Activated CD4-positive, alpha-beta T cell treated with anti-CD3 and anti-CD28 coated beads for 24 hours (primary cell): ENCODE results near the gene DNAJC7.
A peak's percentile ranks its signal among the peaks of the same experiment; 100 is the strongest.
"Not testable (repeated sequence)": the region's sequence is repeated elsewhere in the genome, so short reads cannot be mapped to it uniquely, and the experiment has no call there.

Experiments
- DNase-seq, 2 donors: peaks; one replicate each; pipeline ENCODE4 v3.0.0-alpha.2; 2020; ENCODE audit warnings: low read depth in 2 of 2

The DNAJC7 gene

DNA sequence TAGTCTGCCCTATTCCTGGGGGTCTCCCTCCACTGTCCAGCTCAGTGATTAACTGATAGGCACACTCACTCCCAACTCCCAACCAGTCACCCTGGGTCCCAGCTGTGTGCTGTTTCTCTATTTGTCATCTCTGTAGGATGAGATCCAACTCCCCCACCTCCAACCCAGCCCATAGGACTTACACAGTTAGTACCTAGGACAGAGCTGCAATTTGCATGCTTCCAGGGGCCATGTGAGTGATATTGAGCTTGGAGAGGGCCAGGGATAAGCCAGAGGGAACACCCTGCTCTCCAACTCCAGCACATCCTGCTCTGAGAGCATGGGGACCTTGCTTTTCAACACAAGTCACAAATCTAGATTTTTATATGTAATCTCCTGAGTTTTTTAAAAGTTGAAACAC, 24.4 kb upstream of the DNAJC7 start:
- DNase-seq, result no peak

DNA sequence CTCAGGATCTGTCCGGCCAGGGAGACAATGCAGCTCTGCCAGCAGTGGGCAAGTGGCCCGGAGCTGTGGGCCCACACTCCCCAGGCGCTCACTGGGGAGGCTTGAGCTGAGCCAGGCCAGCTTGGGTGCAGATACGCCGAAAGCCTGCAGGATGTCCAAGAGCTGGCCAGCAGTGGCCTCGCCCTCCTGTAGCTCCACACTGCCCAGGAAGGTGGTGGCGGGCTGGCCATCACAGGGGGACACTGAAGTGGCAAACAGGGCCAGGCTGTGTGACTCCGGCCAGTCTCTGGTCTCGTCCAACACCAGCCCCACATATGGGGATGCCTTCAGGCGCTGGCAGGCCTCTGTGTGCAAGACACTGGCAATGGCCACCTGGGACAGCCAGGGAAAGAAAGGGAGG, 23.6 kb upstream of the DNAJC7 start:
- no peak for DNase-seq

- DNase-seq, result no peak
These were observed 22.8 kb upstream of the DNAJC7 start for GRCh38 chr17:42039794-42040763.

- DNase-seq, result no peak
These were observed 21.2 kb upstream of the DNAJC7 start for GRCh38 chr17:42038221-42038973.

- DNase-seq, result no peak
These were observed 16.8 kb upstream of the DNAJC7 start for GRCh38 chr17:42034059-42034458.

DNA sequence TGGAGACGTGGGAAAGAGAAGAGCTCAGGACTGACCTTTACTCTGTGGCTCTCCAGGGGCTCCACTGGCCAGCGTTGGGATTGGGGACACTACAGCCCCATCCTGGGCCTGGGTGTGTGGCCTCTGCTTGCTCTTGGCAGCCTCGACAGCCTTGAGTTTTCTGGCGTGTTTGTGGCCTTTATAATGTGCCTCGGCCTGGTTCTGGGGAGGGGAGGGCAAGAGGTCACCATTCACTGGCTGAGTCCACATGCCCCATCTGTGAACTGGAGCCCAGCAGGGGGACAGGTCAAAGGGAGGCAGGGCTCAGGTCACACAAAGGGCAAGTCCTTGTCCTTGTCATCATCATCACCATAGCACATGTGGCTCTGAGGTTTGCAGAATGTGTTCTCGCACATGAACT, 14.3 kb upstream of the DNAJC7 start:
- no peak for DNase-seq

- no peak for DNase-seq
These were observed 11.5 kb upstream of the DNAJC7 start for GRCh38 chr17:42028791-42029127.

DNA sequence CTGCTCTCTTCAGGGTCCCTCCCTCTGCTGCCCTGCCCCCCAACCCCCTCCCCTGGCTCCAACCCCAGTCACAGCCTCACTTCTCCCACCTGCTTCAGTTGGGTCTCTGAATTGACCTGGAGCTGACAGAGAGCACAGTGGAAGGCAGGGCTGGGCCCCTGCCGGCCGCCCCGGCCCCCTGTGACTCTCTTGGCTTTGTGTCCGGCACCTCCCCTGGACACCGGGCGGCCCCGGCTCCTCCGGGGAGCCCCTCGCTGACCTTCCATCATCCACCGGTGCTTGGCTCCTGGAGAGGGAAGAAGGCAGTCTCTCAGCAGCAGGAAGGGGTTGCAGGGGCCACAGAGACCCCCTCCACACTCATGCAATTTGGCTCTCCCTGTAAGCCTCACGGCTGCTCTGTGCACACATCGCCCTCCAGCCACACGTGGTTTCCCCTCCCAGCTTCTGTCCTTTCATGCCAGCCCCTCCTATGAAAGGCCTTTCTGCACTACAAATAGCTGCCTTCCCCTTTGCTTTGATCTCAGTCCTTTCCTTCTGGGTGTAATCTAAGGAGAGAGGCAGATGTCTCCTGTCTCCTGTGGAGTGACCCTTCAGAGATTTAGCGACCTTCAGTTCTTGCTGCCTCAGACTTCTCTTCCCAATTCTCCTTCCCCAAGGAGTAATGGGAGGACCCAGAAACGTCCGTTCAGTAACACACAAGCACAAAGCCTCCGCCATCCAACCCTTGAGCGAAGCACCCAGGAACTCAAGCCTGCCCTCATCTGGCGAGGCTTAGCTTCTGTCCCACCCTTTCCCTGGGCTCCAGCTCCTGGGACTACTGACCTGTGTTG, 10.9 kb upstream of the DNAJC7 start:
- DNase-seq, result no peak

DNA sequence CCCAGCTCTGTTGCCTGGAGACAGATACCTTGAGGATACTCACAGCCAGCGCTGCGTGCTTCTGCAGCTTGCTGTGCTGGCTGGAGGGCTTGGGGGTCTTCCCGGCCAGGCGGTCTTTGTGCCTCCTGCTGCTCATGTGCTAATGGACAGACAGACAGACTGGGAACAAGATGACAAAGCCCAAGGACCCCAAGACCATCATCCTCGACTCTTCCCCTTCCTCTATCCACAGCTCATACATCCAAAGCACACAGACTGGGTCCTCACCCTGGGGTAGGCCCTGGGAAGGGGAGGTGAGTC, 10.3 kb upstream of the DNAJC7 start:
- DNase-seq, result no peak

DNA sequence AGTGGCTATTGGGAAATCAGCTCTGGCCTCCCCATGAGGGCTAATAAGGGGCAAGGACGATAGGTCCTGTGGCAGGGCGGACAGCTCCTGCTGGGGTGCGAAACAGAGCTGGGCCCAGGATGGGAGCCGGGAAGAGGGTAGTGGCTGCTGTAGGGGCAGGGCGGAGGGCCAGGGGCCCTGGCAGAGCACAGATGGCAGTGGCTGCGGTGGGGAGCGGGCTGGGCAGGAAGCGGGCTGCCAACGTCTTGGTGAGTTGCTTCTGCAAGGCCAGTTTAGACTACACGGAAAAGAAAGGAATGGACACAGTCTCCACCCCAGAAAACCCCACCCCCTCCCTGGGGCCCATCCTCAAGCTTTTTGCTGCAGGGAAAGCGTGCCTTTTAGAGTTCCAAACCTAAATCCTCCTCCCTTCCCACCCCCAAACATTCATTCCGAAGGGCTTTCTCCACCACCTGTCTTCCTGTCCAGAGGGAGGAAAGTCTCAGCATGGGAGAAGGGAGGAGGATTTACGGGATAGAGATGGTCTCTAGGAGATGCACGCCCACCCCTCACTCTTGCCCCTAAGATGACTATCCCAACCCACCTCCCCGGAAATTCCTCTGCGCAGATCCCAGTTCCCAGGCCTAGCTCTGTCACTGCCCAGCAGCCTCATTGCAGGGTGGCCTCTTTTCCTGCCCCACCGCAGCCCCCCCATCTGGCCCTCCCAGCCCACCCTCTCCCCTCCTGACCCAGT, 9.8 kb upstream of the DNAJC7 start:
- DNase-seq, result no peak

DNA sequence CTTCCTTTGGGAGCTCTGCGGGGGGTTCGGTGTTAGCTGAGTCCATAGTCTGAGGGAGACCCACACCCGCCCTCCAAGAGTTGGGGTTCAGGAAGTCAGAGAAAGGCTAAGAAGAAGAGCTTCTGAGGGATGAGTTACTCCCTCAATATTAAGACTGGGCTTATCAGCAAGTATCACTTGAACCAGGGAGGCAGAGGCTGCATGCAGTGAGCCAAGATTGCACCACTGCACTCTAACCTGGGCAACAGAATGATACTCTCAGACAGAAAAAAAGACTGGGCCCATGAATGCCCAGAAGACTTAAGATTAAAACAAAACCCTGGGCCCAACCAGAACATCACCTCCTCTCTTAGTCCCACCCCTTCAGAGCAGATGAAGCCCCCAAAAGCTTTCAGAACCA, 8.7 kb upstream of the DNAJC7 start:
- DNase-seq, result no peak

- no peak for DNase-seq
These were observed 7.9 kb upstream of the DNAJC7 start for GRCh38 chr17:42025191-42025579.

- no peak for DNase-seq
These were observed 6.5 kb upstream of the DNAJC7 start for GRCh38 chr17:42023524-42024349.

DNA sequence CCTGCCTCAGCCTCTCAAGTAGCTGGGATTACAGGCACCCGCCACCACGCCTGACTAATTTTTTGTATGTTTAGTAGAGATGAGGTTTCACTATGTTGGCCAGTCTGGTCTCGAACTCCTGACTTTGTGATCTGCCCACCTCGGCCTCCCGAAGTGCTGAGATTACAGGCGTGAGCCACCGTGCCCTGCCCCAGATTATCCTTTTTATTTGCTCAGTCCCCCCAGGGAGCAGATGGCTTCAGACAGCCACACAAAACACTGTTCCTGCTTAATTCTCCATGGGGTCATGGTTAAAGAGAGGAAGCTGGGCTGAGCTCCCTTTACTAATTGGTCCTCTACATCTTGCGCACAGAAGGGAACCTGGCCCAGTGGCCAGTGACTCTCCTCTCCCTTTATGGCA, 3.6 kb upstream of the DNAJC7 start:
- DNase-seq, result not testable (repeated sequence)

DNA sequence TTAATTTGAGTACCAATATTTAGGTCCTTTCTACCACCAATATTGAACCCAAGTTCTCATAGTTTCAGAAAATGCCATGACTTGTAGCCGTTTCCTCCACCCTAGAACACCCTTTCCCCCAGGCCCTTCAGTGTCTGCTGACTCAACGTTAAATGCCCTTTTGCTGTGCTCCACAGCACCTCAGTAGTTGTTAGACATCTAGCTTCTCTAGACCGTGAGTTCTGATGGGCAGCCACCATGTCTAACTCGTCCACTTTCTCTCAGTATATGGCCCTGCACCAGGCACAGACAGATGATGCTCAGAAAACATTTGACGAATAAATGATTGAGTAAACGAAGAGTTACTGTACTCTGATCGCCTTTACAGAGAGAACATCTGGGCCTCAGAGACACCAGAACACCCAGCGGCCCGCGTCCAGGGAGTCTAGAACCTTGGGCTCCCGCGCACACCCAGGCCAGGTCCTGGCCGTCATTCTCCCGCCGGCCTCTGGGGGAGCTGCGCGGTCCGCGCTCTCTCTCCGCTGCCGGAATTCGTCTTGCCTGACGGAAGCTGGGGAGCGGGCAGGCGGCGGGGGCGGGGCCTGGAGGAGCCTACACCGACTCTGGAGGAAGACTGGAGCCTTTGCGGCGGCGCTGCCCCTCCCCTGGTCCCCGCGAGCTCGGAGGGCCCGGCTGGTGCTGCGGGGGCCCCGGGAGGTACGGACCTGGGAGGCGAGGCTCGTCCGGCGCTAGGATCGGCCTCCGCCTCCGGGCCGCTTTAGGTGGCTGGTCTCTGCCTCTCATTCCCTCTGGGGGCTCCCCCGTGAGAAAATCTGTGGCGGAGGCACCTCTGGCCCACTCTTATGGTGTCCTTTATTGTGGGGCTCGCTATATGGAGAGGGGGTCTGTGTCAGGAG, 2.5 kb upstream of the DNAJC7 start, which contains the start of gene NKIRAS2:
Gene NKIRAS2, plus strand, starts transcription at position 582 of the 896 bp plus-strand sequence. CDS start 1,488 bp downstream, outside the sequence.
- DNase-seq, result peak; percentile 92

DNA sequence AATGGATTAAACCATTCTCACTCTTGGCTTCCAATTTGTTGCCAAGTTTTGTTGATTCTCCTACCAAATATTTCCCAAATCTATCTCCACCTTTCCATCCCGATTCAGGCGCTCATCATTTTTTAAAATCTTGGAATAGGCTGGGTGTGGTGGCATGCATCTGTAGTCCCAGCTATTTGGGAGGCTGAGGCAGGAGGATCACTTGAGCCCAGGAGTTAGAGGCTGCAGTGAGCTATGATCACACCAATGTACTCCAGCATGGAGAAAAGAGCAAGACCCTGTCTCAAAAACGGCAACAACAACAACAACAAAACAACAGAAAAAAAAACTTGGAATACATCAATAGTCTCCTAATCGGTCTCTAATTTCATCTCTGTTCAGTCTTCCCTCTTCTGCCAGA, 1.7 kb upstream of the DNAJC7 start:
- DNase-seq, result no peak

GRCh38 chr17:42018339-42018738, 1.1 kb upstream of the DNAJC7 start:
- no peak for DNase-seq

DNA sequence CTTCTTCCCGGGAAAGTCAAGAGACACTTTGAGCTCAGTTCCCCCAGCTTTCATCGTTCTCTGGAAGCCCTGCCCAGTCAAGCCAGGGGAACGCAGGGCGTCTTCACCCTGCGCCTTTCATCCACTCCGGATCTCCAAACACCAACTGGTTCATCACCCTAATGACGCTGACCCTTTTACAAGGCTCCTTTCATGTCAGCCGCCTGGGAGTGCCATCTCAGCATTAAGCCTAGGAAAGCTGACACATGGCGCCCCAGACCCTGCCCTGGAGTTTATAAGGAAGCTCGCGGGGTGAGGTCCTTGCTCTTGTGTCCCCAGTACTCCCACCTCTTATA, 594 bp upstream of the DNAJC7 start:
- DNase-seq, result no peak

DNA sequence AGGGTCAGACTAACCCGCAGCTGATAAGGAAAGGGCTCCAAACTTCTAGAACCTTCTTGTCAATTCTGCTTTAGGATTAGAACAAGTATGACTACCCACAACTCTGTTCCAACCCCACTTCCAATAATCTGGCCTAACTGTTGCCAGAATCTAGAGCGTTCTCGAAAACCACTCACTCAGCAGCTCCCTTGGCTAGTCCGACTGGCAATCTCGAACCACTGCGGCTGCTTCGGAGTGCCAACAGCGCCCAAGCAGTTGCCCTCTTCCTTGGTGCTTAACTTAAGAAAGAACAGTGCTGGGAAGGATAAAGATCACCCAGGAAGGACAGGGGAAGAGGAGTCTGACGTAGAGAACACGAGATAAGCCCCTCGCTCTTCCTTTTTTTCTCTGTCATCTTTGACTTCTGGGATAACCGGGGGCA, 818 bp downstream of the DNAJC7 start:
- no peak for DNase-seq

DNA sequence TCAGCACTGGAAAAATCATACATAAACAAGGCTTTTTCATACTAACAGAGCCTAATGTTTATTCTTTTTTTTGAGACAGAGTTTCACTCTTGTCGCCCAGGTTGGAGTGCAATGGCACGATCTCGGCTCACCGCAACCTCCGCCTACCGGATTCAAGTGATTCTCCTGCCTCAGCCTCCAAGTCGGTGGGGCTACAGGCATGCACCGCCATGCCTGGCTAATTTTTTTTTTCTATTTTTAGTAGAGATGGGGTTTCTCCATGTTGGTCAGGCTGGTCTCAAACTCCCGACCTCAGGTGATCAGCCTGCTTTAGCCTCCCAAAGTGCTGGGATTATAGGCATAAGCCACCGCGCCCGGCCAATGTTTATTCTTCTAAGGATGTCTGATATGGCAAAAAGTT, 3.5 kb downstream of the DNAJC7 start:
- not testable (repeated sequence) for DNase-seq
